B cell (primary cell): ENCODE data around the gene EPRS1. TPM values are rescaled to one million over a fixed set of nuclear protein-coding genes. Genes with fewer than 3 reads are reported as not detected.

Experiments
- ATAC-seq: fragments of 200-7000 bp; cut with Tn5 transposase; one replicate; pipeline ENCODE4 v1.10.0; 2021; ENCODE audit warnings: low read depth, mild to moderate bottlenecking, moderate number of reproducible peaks, moderate library complexity
- CTCF ChIA-PET: fragments of 350-600 bp; sonication (Branson Sonifier 250); formaldehyde crosslinking; loops from one replicate; lab custom pipeline; 2021; ENCODE audit warnings: antibody characterized with exemption, inconsistent platforms; lab: Charles Lee
- POLR2A ChIA-PET: fragments of 350-600 bp; sonication (Branson Sonifier 250); formaldehyde crosslinking; loops from one replicate; lab custom pipeline; 2021; ENCODE audit warnings: antibody characterized with exemption; lab: Charles Lee
- DNase-seq: peaks from one replicate; pipeline ENCODE4 v3.0.0; 2013
- H2AFZ ChIP-seq: 2 replicates; pipeline ENCODE4 v1.6.1; 2012; ENCODE audit warnings: mild to moderate bottlenecking, low read depth, low read length; ENCODE audit not compliant: insufficient read depth, poor library complexity, severe bottlenecking
- H3K27ac ChIP-seq, 2 donors: 1 replicate in 1 of 2; 2 replicates in 1 of 2; pipeline ENCODE4 v1.5.1; 2012 to 2013; ENCODE audit warnings: low read length in 2 of 2, mild to moderate bottlenecking in 2 of 2, moderate library complexity in 1 of 2
- H3K27me3 ChIP-seq, 4 experiments: fragments of 200-600 bp in 1 of 4; sonication (generic) in 1 of 4; replicated peaks in 1 of 4; 1 replicate in 2 of 4; 2 replicates in 2 of 4; pipeline versions ENCODE4 v1.6.1 to v1.7.0; 2013 to 2016; ENCODE audit warnings: low read length in 3 of 4, mild to moderate bottlenecking in 2 of 4, mixed read lengths in 1 of 4, moderate library complexity in 1 of 4; ENCODE audit not compliant: insufficient read depth in 4 of 4, control insufficient read depth in 3 of 4; ENCODE audit errors: control extremely low read depth in 1 of 4
- H3K36me3 ChIP-seq, 2 experiments: replicated peaks in 1 of 2; 1 replicate in 1 of 2; 2 replicates in 1 of 2; pipeline versions ENCODE4 v1.6.1 to v1.7.1; 2013; ENCODE audit warnings: low read length in 1 of 2; ENCODE audit not compliant: insufficient read depth in 2 of 2, control insufficient read depth in 1 of 2; ENCODE audit errors: control extremely low read depth in 1 of 2, extremely low read depth in 1 of 2
- H3K4me1 ChIP-seq, 2 donors: fragments of 200-600 bp in 1 of 2; sonication (generic) in 1 of 2; 1 replicate in 1 of 2; 2 replicates in 1 of 2; pipeline versions ENCODE4 v1.5.1 to v1.6.1; 2013 to 2017; ENCODE audit warnings: low read length in 2 of 2; ENCODE audit not compliant: control insufficient read depth in 2 of 2, insufficient read depth in 2 of 2
- H3K4me2 ChIP-seq: replicated peaks from 2 replicates; pipeline ENCODE3; 2012; ENCODE audit warnings: mild to moderate bottlenecking, low read depth, low read length; ENCODE audit not compliant: poor library complexity, severe bottlenecking
- H3K4me3 ChIP-seq, 5 experiments: fragments of 200-600 bp in 1 of 5; sonication (generic) in 1 of 5; 1 replicate in 3 of 5; 2 replicates in 2 of 5; pipeline versions ENCODE4 v1.5.1 to v1.7.0; 2011 to 2016; ENCODE audit warnings: low read length in 4 of 5, mild to moderate bottlenecking in 4 of 5, low read depth in 2 of 5, control low read depth in 1 of 5, moderate library complexity in 1 of 5; ENCODE audit not compliant: insufficient read depth in 1 of 5; ENCODE audit errors: control extremely low read depth in 1 of 5, extremely low read depth in 1 of 5
- H3K79me2 ChIP-seq: fragments of 200-600 bp; sonication (generic); one replicate; pipeline ENCODE4 v1.6.0; 2016; ENCODE audit warnings: low read length; ENCODE audit not compliant: control insufficient read depth, insufficient read depth
- H3K9ac ChIP-seq: fragments of 200-600 bp; sonication (generic); 2 replicates; pipeline ENCODE4 v1.6.1; 2017; ENCODE audit warnings: mild to moderate bottlenecking, low read length, moderate library complexity
- H3K9me3 ChIP-seq, 3 donors: one replicate each; pipeline versions ENCODE4 v1.6.1 to v1.7.1; 2013; ENCODE audit warnings: low read length in 2 of 3; ENCODE audit not compliant: control insufficient read depth in 2 of 3, insufficient read depth in 1 of 3; ENCODE audit errors: control extremely low read depth in 1 of 3
- H4K20me1 ChIP-seq: 2 replicates; pipeline ENCODE4 v1.6.0; 2012; ENCODE audit warnings: mild to moderate bottlenecking, low read length; ENCODE audit not compliant: insufficient read depth, control insufficient read depth, poor library complexity, severe bottlenecking
- H3K27ac Mint-ChIP-seq: one replicate; pipeline ENCODE4 v1.8.0; 2021; ENCODE audit warnings: mixed read lengths
- H3K27me3 Mint-ChIP-seq: one replicate; pipeline ENCODE4 v1.8.0; 2021; ENCODE audit warnings: mixed read lengths
- H3K4me1 Mint-ChIP-seq: one replicate; pipeline ENCODE4 v1.8.0; 2021; ENCODE audit warnings: mixed read lengths
- H3K4me3 Mint-ChIP-seq: one replicate; pipeline ENCODE4 v1.8.0; 2021; ENCODE audit warnings: mixed read lengths
- H3K9me3 Mint-ChIP-seq: one replicate; pipeline ENCODE4 v1.8.0; 2022; ENCODE audit warnings: mixed read lengths; ENCODE audit not compliant: insufficient read depth
- EZH2 ChIP-seq: IDR thresholded peaks from 2 replicates; pipeline ENCODE4 v1.6.1; 2012; ENCODE audit warnings: borderline replicate concordance, low read depth, mild to moderate bottlenecking, moderate library complexity, low read length; ENCODE audit not compliant: insufficient read depth, poor library complexity, severe bottlenecking
- WGBS: methylation state at CpG from one replicate; pipeline ENCODE4 v1.1.5; 2013; ENCODE audit warnings: missing lambda C conversion rate; ENCODE audit not compliant: insufficient coverage; 5-methylcytosine and 5-hydroxymethylcytosine counted together
- intact Hi-C: fragments of 100-400 bp; cut with micrococcal nuclease; formaldehyde crosslinking; loops from one replicate; pipeline ENCODE4 v1.10.0; 2022
- polyA plus RNA-seq: library from polyadenylated mRNA; depleted of rRNA; stranded (reverse); fragments of >200 nt; gene quantifications from 2 replicates; pipeline ENCODE4 v1.2.3, GENCODE V29; 2012
- total RNA-seq, 2 donors: library from RNA; stranded (reverse); fragments of 120-200 nt in 1 of 2; gene quantifications; 1 replicate in 1 of 2; 2 replicates in 1 of 2; pipeline versions ENCODE4 v1.2.3 to v1.2.4, GENCODE V29; 2013 to 2022
- TF ChIP-seq, protein P1 (sequence below): fragments of 200-600 bp; IDR thresholded peaks from one replicate; pipeline ENCODE4 v1.8.0; 2022; ENCODE audit warnings: antibody characterized with exemption, mild to moderate bottlenecking

The EPRS1 gene
- total and polyA plus RNA-seq, 2 donors (not counting 1 experiment from before 2014, with no cell fraction given), result 17.3 to 61.7 TPM

DNA sequence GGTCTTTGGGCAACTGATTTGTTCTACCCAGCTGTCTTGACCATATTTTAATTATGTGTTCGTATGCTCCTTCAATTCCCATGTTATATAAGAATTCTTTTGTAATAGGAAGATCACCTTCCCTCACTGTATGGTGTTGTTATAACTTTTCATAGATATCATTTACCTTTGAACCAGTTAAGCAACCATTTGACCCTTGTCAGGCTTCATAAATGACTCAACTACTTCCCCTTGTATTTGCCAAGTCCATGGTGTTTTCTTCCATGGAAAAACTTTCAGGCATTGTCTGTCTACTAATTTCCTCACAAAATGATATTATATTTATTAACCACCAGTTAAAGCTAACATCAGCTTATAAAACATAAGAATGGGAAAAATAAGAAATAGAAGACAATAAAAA is 38.2 kb upstream of the EPRS1 start:
- Mint-ChIP-seq H3K4me1 (peaks cover 20% of the 10 kb centered on the region), H3K9me3 (no peaks in the 10 kb centered on the region), H3K27ac (no peak overlapping the region), H3K27me3 (no peaks in the 10 kb centered on the region), H3K4me3 (no peak overlapping the region)
- Histone ChIP-seq H3K79me2 (peaks cover 82% of the 10 kb centered on the region), H3K4me1 (peaks cover 8 to 15% of the 10 kb centered on the region in 2 donors), H3K27ac (no peak overlapping the region), H3K4me2 (no peak overlapping the region), H3K4me3 (no peak overlapping the region), H3K36me3 (peaks cover 0 to 1% of the 10 kb centered on the region in 2 experiments), H4K20me1 (no peaks in the 10 kb centered on the region), H2AFZ (no peak overlapping the region), H3K9me3 (peaks cover 0 to 7% (median 0%) of the 10 kb centered on the region in 3 donors), H3K9ac (no peak overlapping the region), H3K27me3 (no peaks in the 10 kb centered on the region)
- TF ChIP-seq EZH2, result no peak
- TF ChIP-seq, protein P1, sequence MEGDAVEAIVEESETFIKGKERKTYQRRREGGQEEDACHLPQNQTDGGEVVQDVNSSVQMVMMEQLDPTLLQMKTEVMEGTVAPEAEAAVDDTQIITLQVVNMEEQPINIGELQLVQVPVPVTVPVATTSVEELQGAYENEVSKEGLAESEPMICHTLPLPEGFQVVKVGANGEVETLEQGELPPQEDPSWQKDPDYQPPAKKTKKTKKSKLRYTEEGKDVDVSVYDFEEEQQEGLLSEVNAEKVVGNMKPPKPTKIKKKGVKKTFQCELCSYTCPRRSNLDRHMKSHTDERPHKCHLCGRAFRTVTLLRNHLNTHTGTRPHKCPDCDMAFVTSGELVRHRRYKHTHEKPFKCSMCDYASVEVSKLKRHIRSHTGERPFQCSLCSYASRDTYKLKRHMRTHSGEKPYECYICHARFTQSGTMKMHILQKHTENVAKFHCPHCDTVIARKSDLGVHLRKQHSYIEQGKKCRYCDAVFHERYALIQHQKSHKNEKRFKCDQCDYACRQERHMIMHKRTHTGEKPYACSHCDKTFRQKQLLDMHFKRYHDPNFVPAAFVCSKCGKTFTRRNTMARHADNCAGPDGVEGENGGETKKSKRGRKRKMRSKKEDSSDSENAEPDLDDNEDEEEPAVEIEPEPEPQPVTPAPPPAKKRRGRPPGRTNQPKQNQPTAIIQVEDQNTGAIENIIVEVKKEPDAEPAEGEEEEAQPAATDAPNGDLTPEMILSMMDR, result no peak
- ATAC-seq (no peak), DNase-seq (no peak)
- ChIA-PET CTCF (interaction anchor here (1.3 kb wide), 1 partner anchor 8 kb away, joined by 3 read pairs; no protein-coding TSS in a partner anchor), POLR2A (no interaction called here)
- no CpG with 5 or more reads among the region's 1 CpG for WGBS
- intact Hi-C loops, result no loop called here

DNA sequence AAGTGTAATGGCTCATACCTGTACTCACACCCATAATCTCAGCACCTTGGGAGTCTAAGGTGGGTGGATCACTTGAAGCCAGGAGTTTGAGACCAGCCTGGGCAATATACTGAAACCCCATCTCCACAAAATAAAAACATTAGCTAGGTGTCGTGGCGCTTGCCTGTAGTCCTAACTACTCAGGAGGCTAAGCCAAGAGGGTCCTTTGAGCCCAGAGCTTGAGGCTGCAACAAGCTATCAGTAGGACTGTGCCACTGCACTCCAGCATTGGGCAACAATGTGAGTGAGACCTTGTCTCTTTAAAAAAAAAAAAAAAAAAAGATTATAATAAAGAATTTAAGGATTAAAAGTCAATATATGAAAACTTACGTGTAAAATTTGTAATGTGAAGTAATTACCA is 31.6 kb upstream of the EPRS1 start:
- H3K4me3 Mint-ChIP-seq, result no peak overlapping the region
- H3K4me1 ChIP-seq, result no peaks in the 10 kb centered on the region
- no peak for ATAC-seq
- peaks cover 2 to 20% of the 10 kb centered on the region in 2 experiments for H3K36me3 ChIP-seq
- no peak for DNase-seq
- no peaks in the 10 kb centered on the region for H3K4me1 Mint-ChIP-seq
- no peak overlapping the region for H3K4me3 ChIP-seq
- intact Hi-C loops, result no loop called here
- no peak overlapping the region for H3K9ac ChIP-seq
- H3K79me2 ChIP-seq, result peaks cover 30% of the 10 kb centered on the region
- ChIA-PET POLR2A (no interaction called here), CTCF (no interaction called here)
- H3K27me3 Mint-ChIP-seq, result no peaks in the 10 kb centered on the region
- H3K9me3 Mint-ChIP-seq, result no peaks in the 10 kb centered on the region
- H2AFZ ChIP-seq, result no peak overlapping the region
- no peak overlapping the region for H3K27ac Mint-ChIP-seq
- H3K4me2 ChIP-seq, result no peak overlapping the region
- H4K20me1 ChIP-seq, result no peaks in the 10 kb centered on the region
- TF ChIP-seq, protein P1, result no peak
- TF ChIP-seq EZH2, result no peak
- 100% methylated on average over 2 of the region's 3 CpGs for WGBS
- H3K27me3 ChIP-seq, result no peaks in the 10 kb centered on the region
- no peak overlapping the region for H3K27ac ChIP-seq
- H3K9me3 ChIP-seq, result no peaks in the 10 kb centered on the region
